Thyroid gland (tissue), 4 donors: Measurements from ENCODE around the gene KLF7.

Experiments used
- POLR2A ChIP-seq, 2 donors: fragments of 450-650 bp; IDR thresholded peaks; one replicate each; pipeline ENCODE4 v1.6.1; 2017; ENCODE audit warnings: antibody characterized with exemption in 2 of 2, mild to moderate bottlenecking in 2 of 2, moderate library complexity in 1 of 2
- TF ChIP-seq, protein P1 (sequence below), 6 experiments: fragments of 200-600 bp in 3 of 6; fragments of 450-650 bp in 3 of 6; sonication (generic) in 3 of 6; IDR thresholded peaks; one replicate each; pipeline ENCODE4 v1.5.1; 2016 to 2019; ENCODE audit warnings: antibody characterized with exemption in 6 of 6, mild to moderate bottlenecking in 2 of 6, inconsistent platforms in 1 of 6, moderate library complexity in 1 of 6

DNA sequence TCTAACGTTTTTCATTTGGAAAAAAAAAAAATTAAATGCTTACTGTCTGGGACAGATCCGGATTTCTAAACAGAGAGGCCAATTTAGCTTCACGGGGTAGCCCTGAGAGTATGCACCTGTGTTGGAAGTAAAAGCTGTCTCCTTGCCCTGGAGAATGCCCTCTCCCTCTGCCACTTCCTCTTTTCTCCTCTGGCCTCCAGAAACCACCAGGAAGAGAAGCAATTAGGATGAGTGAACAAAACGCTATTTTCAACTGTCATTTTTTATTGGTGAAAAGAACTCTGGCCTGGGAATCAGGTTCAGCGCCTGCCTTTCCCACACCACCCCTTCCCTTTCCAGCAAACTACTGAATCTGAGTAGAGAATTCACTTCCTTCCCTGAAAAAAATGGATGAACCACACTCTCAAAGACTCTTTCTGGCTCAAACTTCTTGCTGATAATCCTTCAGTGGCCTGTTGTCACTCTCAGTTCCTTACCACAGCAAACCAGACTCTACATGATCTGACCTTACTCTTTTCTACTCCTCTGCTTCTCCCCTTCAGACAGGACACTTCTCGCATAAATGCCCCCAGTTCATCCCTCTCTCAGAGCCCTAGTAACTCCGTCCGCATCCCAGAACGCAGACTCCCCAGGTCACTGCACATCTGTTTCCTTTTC lies 29.8 kb downstream of the KLF7 start:
- TF ChIP-seq, protein P1, sequence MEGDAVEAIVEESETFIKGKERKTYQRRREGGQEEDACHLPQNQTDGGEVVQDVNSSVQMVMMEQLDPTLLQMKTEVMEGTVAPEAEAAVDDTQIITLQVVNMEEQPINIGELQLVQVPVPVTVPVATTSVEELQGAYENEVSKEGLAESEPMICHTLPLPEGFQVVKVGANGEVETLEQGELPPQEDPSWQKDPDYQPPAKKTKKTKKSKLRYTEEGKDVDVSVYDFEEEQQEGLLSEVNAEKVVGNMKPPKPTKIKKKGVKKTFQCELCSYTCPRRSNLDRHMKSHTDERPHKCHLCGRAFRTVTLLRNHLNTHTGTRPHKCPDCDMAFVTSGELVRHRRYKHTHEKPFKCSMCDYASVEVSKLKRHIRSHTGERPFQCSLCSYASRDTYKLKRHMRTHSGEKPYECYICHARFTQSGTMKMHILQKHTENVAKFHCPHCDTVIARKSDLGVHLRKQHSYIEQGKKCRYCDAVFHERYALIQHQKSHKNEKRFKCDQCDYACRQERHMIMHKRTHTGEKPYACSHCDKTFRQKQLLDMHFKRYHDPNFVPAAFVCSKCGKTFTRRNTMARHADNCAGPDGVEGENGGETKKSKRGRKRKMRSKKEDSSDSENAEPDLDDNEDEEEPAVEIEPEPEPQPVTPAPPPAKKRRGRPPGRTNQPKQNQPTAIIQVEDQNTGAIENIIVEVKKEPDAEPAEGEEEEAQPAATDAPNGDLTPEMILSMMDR (IDR thresholded peaks at IDR 0.05), result no peak
- TF ChIP-seq POLR2A (IDR thresholded peaks at IDR 0.05), result no peak
